Adrenal gland (tissue), 19 donors: ENCODE measurements around the gene MTCH1. TPM values are rescaled to one million over a fixed set of nuclear protein-coding genes. Genes with fewer than 3 reads are reported as not detected.

Experiments used
- DNase-seq, 7 donors: peaks; one replicate each; pipeline ENCODE4 v3.0.0-alpha.2; 2019 to 2020
- H3K27ac ChIP-seq, 5 donors: fragments of 200-600 bp; sonication (generic) in 4 of 5; 1 replicate in 3 of 5; 2 replicates in 2 of 5; pipeline versions ENCODE4 v1.5.1 to v1.8.0; 2016 to 2020; ENCODE audit warnings: mild to moderate bottlenecking in 1 of 5
- H3K27me3 ChIP-seq: fragments of 200-600 bp; 2 replicates; pipeline ENCODE4 v1.8.0; 2021
- H3K36me3 ChIP-seq, 2 donors: fragments of 200-600 bp; replicated peaks in 1 of 2; 1 replicate in 1 of 2; 2 replicates in 1 of 2; pipeline versions ENCODE4 v1.5.1 to v1.8.0; 2018 to 2022
- H3K4me1 ChIP-seq, 2 donors: fragments of 200-600 bp; replicated peaks in 1 of 2; 1 replicate in 1 of 2; 2 replicates in 1 of 2; pipeline versions ENCODE4 v1.5.1 to v1.8.0; 2018 to 2021
- H3K4me3 ChIP-seq, 4 donors: fragments of 200-600 bp; sonication (generic) in 3 of 4; one replicate each; pipeline ENCODE4 v1.5.1; 2016 to 2018
- H3K9me3 ChIP-seq, 3 donors: fragments of 200-600 bp; sonication (generic) in 1 of 3; replicated peaks in 1 of 3; 1 replicate in 2 of 3; 2 replicates in 1 of 3; pipeline versions ENCODE4 v1.5.1 to v1.8.0; 2016 to 2021
- CTCF ChIP-seq, 6 experiments: fragments of 450-650 bp in 4 of 6; fragments of 200-600 bp in 2 of 6; sonication (generic) in 1 of 6; IDR thresholded peaks; 1 replicate in 5 of 6; 2 replicates in 1 of 6; pipeline versions ENCODE4 v1.5.1 to v1.8.0; 2016 to 2021; ENCODE audit warnings: antibody characterized with exemption in 6 of 6, mild to moderate bottlenecking in 2 of 6, moderate library complexity in 1 of 6
- POLR2A ChIP-seq, 2 donors: fragments of 450-650 bp; IDR thresholded peaks; one replicate each; pipeline ENCODE4 v1.6.1; 2017; ENCODE audit warnings: antibody characterized with exemption in 2 of 2, mild to moderate bottlenecking in 2 of 2, moderate library complexity in 1 of 2
- WGBS, 4 donors: extraction: QIAGEN DNeasy Blood & Tissue Kit in 2 of 4; methylation state at CpG; one replicate each; pipeline versions ENCODE4 v1.1.5 to v1.1.7; 2013 to 2017; 5-methylcytosine and 5-hydroxymethylcytosine counted together
- intact Hi-C, 2 donors: fragments of 100-400 bp; cut with DNase I; formaldehyde crosslinking; loops; one replicate each; pipeline versions ENCODE4 v1.14.1 to v1.15.0; 2022 to 2023
- long read RNA-seq, 10 donors: library from polyadenylated mRNA in 3 of 10; unstranded in 2 of 10; stranded (forward) in 1 of 10; transcript quantifications; one replicate each; pipeline ENCODE4 v2.0.0 and lab custom pipeline, GENCODE V29; 2021 to 2026
- polyA plus RNA-seq, 3 donors: library from polyadenylated mRNA; stranded (reverse); fragments of 200-250 nt in 2 of 3; fragments of 350-450 nt in 1 of 3; fragmentation: Illumina TruSeq in 1 of 3; extraction: RNeasy Lipid Tissue Mini Kit (QIAGEN cat#74804) in 1 of 3; gene quantifications; one replicate each; pipeline ENCODE4 v1.2.3, GENCODE V29; 2013 to 2014
- total RNA-seq, 9 donors: library from RNA; depleted of rRNA in 4 of 9; stranded (reverse); fragments of >200 nt in 4 of 9; fragments of 120-200 nt in 1 of 9; fragmentation: NEBNext Ultra II Directional in 1 of 9; extraction: Animal tissue kit (Norgen Biotek cat#: 25700) in 1 of 9; gene quantifications; one replicate each; pipeline versions ENCODE4 v1.1.0 to v1.2.4, GENCODE V29; 2013 to 2023
- donor health status: healthy with polysubstance abuse.
- donor health status: Bipolar disorder and iron deficiency.
- donor health status: DM: yes; HTN: yes; CAD: no.
- donor health status: DM: no; HTN: no; CAD: no.
- donor health status: DM: no; HTN: no; CAD: no.
- donor health status: DM: yes; HTN: yes; CAD: no.

MTCH1 gene, protein sequence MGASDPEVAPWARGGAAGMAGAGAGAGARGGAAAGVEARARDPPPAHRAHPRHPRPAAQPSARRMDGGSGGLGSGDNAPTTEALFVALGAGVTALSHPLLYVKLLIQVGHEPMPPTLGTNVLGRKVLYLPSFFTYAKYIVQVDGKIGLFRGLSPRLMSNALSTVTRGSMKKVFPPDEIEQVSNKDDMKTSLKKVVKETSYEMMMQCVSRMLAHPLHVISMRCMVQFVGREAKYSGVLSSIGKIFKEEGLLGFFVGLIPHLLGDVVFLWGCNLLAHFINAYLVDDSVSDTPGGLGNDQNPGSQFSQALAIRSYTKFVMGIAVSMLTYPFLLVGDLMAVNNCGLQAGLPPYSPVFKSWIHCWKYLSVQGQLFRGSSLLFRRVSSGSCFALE
- 100 to 1,000 TPM; 243 to 523 (median 344) TPM for total RNA-seq
- 100 to 1,000 TPM; 116 to 481 (median 200) TPM for polyA plus RNA-seq
- long read RNA-seq, donor 1, transcript MTCH1-202 (12 exons, 2,057 nt) = minor isoform, 64 of 219 reads
- long read RNA-seq, donor 1, transcript MTCH1-201 (12 exons, 2,006 nt) = major isoform, 117 of 219 reads
- long read RNA-seq, donor 1, transcript MTCH1-204 (11 exons, 1,572 nt) = minor isoform, 7 of 219 reads
- long read RNA-seq, donor 1, partial matches to known transcripts = 30 of 219 reads
- long read RNA-seq, donor 1, other reads (novel, unspliced or antisense) = 0 of 219 reads
- long read RNA-seq, donor 2, transcript MTCH1-201 (12 exons, 2,006 nt) = major isoform, 48 of 109 reads
- long read RNA-seq, donor 2, transcript MTCH1-204 (11 exons, 1,572 nt) = minor isoform, 5 of 109 reads
- long read RNA-seq, donor 2, transcript MTCH1-202 (12 exons, 2,057 nt) = minor isoform, 35 of 109 reads
- long read RNA-seq, donor 2, partial matches to known transcripts = 20 of 109 reads
- long read RNA-seq, donor 2, other reads (novel, unspliced or antisense) = 0 of 109 reads
- long read RNA-seq, donor 3, transcript MTCH1-202 (12 exons, 2,057 nt) = minor isoform, 70 of 207 reads
- long read RNA-seq, donor 3, transcript MTCH1-201 (12 exons, 2,006 nt) = major isoform, 122 of 207 reads
- long read RNA-seq, donor 3, partial matches to known transcripts = 12 of 207 reads
- long read RNA-seq, donor 3, other reads (novel, unspliced or antisense) = 0 of 207 reads
- long read RNA-seq, donor 4, transcript MTCH1-201 (12 exons, 2,006 nt) = major isoform, 176 of 307 reads
- long read RNA-seq, donor 4, transcript MTCH1-202 (12 exons, 2,057 nt) = minor isoform, 89 of 307 reads
- long read RNA-seq, donor 4, partial matches to known transcripts = 16 of 307 reads
- long read RNA-seq, donor 4, other reads (novel, unspliced or antisense) = 24 of 307 reads
- long read RNA-seq, donor 5, transcript MTCH1-201 (12 exons, 2,006 nt) = major isoform, 841 of 1,522 reads
- long read RNA-seq, donor 5, transcript MTCH1-204 (11 exons, 1,572 nt) = minor isoform, 33 of 1,522 reads
- long read RNA-seq, donor 5, transcript MTCH1-202 (12 exons, 2,057 nt) = minor isoform, 537 of 1,522 reads
- long read RNA-seq, donor 5, partial matches to known transcripts = 35 of 1,522 reads
- long read RNA-seq, donor 5, other reads (novel, unspliced or antisense) = 76 of 1,522 reads
- long read RNA-seq, donor 6, transcript MTCH1-201 (12 exons, 2,006 nt) = major isoform, 24 of 62 reads
- long read RNA-seq, donor 6, transcript MTCH1-202 (12 exons, 2,057 nt) = minor isoform, 13 of 62 reads
- long read RNA-seq, donor 6, partial matches to known transcripts = 8 of 62 reads
- long read RNA-seq, donor 6, other reads (novel, unspliced or antisense) = 17 of 62 reads
- long read RNA-seq, donor 7, transcript MTCH1-202 (12 exons, 2,057 nt) = minor isoform, 33 of 80 reads
- long read RNA-seq, donor 7, transcript MTCH1-201 (12 exons, 2,006 nt) = major isoform, 34 of 80 reads
- long read RNA-seq, donor 7, partial matches to known transcripts = 8 of 80 reads
- long read RNA-seq, donor 7, other reads (novel, unspliced or antisense) = 0 of 80 reads
- long read RNA-seq, donor 8, transcript MTCH1-201 (12 exons, 2,006 nt) = major isoform, 121 of 266 reads
- long read RNA-seq, donor 8, transcript MTCH1-202 (12 exons, 2,057 nt) = minor isoform, 87 of 266 reads
- long read RNA-seq, donor 8, partial matches to known transcripts = 51 of 266 reads
- long read RNA-seq, donor 8, other reads (novel, unspliced or antisense) = 0 of 266 reads
- long read RNA-seq, donor 9, transcript MTCH1-202 (12 exons, 2,057 nt) = minor isoform, 40 of 87 reads
- long read RNA-seq, donor 9, transcript MTCH1-201 (12 exons, 2,006 nt) = major isoform, 46 of 87 reads
- long read RNA-seq, donor 9, partial matches to known transcripts = 0 of 87 reads
- long read RNA-seq, donor 9, other reads (novel, unspliced or antisense) = 0 of 87 reads
- long read RNA-seq, donor 10, transcript MTCH1-202 (12 exons, 2,057 nt) = minor isoform, 30 of 96 reads
- long read RNA-seq, donor 10, transcript MTCH1-201 (12 exons, 2,006 nt) = major isoform, 39 of 96 reads
- long read RNA-seq, donor 10, partial matches to known transcripts = 25 of 96 reads
- long read RNA-seq, donor 10, other reads (novel, unspliced or antisense) = 0 of 96 reads

GRCh38 chr6:36985808-36986703 lies at the start of gene MTCH1:
Gene MTCH1 (minus strand): TSS chr6:36986196. CDS start chr6:36986173, 23 bp downstream.
- DNase-seq = peak; percentile 90 to 94 (median 92)
- 0 to 1% (median 0%) methylated on average over 15 to 101 of the region's 101 CpGs for WGBS, 4 donors
- Histone ChIP-seq H3K27ac (peak within 1 kb of the TSS; percentile 52 to 100 (median 91)), H3K27me3 (no peaks in the 10 kb centered on the region), H3K4me3 (peak within 1 kb of the TSS; percentile 69 to 99 (median 84)), H3K4me1 (peaks cover 22 to 47% of the 10 kb centered on the region in 2 donors), H3K9me3 (no peaks in the 10 kb centered on the region), H3K36me3 (peaks cover 0 to 6% of the 10 kb centered on the region in 2 donors)
- TF ChIP-seq POLR2A (IDR thresholded peaks at IDR 0.05) = peak; percentile 94
- TF ChIP-seq CTCF (IDR thresholded peaks at IDR 0.05) = no peak
- intact Hi-C loops = no loop called here

DNA sequence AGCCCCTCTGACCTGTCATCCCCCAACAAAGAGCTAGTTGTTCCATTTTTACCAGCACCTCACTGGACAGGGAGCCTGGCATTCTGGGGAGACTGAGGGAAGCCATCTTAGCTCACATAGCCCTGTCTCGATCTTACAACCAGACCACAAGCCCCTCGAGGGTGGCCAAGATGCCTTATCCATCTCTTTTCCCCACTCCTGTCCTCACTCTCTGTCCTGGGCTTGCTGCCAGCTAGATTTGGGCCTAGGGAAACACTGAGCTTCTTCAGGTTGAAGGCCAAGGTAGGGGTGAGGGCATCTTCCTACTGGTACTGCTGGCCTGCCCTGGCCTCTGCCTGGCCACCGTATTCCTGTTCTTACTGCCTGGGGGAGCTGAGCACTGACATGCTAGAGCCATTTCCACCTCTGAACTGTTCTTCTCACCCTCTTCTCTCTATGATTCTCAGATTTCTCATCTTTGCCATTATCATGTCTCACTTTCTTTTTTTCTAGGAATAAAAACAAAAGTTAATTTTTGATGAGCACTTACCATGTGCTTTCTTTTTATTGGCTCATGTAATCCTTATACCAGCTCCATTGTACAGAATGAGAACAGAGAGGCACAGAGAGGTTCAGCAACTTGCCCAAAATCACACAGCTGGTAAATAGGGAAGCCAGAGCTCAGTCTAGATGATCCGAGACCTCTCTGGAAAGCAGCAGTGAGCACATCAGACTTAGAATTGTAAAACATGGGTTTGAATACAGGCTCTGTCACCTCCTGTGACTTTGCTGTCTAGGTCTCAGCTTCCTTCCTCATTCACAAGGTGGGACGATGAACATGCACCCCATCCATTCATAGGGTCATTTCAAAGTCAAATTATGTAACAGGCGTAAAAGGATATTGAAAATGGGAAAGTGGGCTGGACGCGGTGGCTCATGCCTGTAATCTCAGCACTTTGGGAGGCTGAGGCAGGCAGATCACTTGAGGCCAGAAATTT lies 48.1 kb upstream of the MTCH1 start:
- 74 to 79% (median 77%) methylated on average over 8 of the region's 8 CpGs for WGBS, 4 donors
- Histone ChIP-seq H3K27me3 (no peaks in the 10 kb centered on the region), H3K4me1 (peaks cover 0 to 9% of the 10 kb centered on the region in 2 donors), H3K4me3 (no peak overlapping the region), H3K9me3 (no peaks in the 10 kb centered on the region), H3K36me3 (no peaks in the 10 kb centered on the region), H3K27ac (no peak overlapping the region)
- intact Hi-C loops = no loop called here
- TF ChIP-seq POLR2A (IDR thresholded peaks at IDR 0.05) (no peak), CTCF (IDR thresholded peaks at IDR 0.05) (no peak)
- DNase-seq = no peak
